Cardiac septum (tissue), 1 donor: Measurements from ENCODE around the gene FXYD5. TPM values are rescaled to one million over a fixed set of nuclear protein-coding genes. Genes with fewer than 3 reads are reported as not detected.
"Not testable (repeated sequence)": the region's sequence is repeated elsewhere in the genome, so short reads cannot be mapped to it uniquely, and the experiment has no call there.

Source experiments
- DNase-seq: peaks from one replicate; pipeline ENCODE4 v3.0.0-alpha.2; 2020; ENCODE audit warnings: low spot score
- intact Hi-C: fragments of 100-400 bp; cut with DNase I; formaldehyde crosslinking; loops from one replicate; pipeline ENCODE4 v1.14.0; 2022
- total RNA-seq: library from RNA; stranded (reverse); fragmentation: NEBNext Ultra II Directional; extraction: Animal tissue kit (Norgen Biotek cat#: 25700); gene quantifications from one replicate; pipeline ENCODE4 v1.2.1, GENCODE V29; 2021
- donor health status: DM: no; HTN: no; CAD: no.

FXYD5 gene
- total RNA-seq, 1 donor from 2014 or later, result 19.0 TPM

DNA sequence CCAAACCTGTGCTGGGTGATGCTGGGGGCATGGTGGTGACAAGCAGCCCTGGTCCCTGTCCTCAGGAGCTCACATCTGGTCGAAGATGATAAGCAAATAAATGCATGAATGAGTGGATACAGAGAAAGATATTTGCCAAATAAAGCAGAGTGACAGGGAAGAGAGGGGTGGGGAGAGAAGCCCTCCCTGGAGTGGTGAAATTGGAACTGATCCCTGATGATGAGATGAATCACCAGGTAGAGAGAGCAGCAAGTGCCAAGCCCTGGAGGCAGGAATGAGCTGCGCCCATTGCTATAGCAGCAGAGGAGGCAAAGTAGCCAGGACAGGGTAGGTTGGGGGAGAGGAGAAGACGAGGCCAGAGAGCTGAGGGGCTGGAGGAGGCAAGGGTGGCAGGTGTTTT is 13.7 kb downstream of the FXYD5 start:
- intact Hi-C loops, result no loop called here

DNA sequence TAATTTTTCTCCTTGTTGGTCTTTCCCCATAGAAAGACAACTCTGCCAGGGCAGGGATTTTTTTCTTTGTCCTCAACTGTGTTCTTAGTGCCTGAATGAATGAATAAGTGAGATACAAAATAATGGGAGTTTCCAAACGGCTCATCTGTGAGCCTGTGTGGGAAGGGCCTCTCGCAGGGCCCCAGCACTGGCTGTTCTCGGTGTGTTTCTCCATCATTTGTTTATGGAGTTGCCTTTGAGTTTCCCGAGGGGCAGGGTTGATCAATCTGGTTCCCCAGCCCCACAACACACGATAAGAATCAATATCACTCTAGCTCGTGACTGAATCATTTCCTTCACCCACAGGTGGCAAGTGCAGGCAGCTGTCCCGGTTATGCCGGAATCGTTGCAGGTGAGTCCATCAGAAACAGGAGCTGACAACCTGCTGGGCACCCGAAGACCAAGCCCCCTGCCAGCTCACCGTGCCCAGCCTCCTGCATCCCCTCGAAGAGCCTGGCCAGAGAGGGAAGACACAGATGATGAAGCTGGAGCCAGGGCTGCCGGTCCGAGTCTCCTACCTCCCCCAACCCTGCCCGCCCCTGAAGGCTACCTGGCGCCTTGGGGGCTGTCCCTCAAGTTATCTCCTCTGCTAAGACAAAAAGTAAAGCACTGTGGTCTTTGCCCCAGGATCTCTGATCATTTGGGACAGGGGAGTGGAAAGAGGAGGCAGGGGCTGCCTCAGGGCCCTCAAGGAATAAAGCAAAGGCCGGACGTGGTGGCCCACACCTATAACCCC is 14.9 kb downstream of the FXYD5 start:
- no peak for DNase-seq
- intact Hi-C loops, result no loop called here

More for the DNA sequence above, 13.7 kb downstream of the FXYD5 start:
- DNase-seq, result peak; percentile 41

DNA sequence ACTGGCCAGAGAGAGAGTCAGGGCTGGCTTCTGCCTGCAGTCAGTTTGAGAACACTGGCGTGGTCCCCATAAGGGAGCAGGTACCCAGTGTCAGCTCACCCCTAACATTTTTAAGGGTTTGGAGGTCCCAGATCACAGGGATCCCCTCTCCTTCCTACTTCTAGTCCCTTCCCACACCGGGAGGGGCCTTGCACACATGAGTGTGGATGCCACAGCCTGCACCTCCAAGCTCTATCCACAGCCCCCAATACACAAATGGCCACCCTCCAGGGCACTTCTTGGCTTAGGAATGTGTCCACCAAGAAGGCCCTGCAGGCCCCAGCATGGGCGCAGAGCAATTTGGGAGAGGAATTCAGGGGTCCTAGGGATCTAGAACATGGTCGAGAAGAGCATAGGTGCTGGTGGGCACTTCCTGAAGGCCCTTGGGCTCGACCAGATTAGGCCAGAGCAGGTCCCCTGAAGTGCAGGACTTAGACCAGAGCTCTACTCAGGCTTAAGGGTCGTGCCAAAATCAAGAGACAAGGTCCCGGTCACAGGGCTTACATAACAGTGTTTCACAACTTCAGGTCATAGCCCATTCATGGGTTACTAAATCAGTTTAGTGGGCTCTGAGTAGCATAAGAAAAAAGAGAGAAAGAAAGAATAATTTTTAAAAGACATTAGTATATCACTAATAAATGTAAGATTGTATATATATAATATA is 16.0 kb downstream of the FXYD5 start:
- intact Hi-C loops, result no loop called here
- DNase-seq, result no peak

DNA sequence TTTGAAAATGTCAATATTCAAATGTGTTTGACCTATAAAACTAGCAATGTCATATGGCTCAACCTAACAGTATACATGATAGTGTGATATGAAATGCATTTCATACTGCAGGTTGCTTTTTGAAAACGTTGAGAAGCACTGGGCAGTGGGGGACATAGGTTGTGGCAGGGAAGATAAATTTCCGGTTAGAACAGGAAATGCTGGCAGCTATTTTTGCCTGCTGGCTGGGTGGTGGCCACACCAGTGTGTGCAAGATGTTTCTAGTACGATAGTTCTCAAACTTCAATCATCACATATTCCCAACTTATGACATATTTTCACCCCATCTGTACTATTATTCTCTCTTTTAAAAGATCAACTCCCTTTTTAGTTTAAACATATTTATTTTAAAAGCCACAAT is 17.2 kb downstream of the FXYD5 start:
- no peak for DNase-seq
- intact Hi-C loops, result no loop called here

- no peak for DNase-seq
- intact Hi-C loops, result no loop called here
Observed at GRCh38 chr19:35174226-35174625, 19.7 kb downstream of the FXYD5 start.

DNA sequence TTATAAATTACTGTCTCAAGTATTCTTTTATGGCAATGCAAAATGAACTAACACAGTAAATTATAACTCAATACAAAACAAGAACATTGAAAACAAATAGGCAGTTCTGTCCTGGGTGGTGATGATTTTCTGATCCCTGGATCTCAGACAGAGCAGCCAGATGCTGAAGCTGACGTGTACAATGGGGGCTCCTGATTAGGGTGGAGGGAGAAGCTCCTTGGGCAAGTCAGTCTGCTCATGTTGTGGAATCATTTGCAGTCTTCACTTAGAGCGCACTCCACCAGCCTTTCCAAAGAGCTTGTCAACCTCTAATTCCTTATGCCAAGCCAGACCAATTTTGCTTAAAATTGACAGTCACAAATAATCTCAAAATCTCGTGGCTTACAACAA is 21.6 kb downstream of the FXYD5 start:
- intact Hi-C loops, result no loop called here
- no peak for DNase-seq

DNA sequence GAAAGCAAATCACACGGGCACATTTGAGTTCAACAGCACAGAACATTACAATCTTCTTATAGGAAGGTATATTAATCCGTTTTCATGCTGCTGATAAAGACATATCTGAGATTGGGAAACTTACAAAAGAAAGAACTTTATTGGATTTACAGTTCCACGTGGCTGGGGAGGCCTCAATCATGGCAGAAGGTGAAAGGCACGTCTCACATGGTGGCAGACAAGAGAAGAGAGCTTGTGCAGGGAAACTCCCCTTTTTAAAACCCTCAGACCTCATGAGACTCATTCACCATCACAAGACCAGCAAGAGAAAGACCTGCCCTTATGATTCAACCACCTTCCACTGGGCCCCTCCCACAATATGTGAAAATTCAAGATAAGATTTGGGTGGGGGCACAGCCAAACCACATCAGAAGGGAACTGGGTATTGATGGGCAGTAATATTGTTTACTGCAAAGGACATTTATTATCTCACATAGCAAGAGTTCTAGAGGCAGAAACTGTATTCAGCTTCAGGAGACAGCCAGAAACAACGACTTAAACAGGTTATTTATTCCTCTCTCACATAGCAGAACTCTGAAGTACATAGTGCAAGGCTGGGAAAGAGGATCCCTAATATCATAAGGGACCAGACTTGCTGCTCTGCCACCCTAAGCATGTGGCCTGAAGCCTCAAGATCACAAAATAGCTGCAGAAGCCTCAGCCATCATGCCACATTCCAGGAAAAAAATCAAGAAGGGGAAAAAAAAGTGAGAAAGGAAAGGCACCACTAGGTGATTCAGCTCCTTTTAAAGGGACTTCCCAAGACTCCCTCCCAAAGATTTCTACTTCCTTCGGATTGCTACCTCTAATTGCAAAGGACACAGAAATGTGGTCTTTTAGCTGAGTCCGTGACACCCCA is 23.1 kb downstream of the FXYD5 start:
- intact Hi-C loops, result no loop called here
- DNase-seq, result no peak

DNA sequence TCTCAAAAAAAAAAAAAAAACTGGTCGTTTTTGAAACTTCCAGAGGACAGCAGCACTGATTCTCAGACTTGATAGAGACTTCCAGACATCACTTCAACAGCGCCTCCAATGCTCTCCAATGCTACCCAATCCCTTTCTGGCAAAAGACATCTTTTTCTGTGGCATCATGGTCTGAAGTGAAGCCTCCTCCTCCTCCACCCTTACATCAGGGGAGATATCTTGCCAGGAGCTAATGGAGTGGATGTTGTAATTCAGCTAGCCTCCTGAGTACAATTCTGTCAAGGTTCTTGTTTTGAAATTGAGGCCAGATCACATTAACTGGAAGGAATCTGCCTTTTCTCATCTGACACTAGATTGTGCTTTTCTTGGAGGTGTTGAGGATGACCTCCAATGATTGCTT is 24.2 kb downstream of the FXYD5 start:
- intact Hi-C loops, result no loop called here
- no peak for DNase-seq

GRCh38 chr19:35179830-35180229 is 25.3 kb downstream of the FXYD5 start:
- no peak for DNase-seq
- intact Hi-C loops, result no loop called here

DNA sequence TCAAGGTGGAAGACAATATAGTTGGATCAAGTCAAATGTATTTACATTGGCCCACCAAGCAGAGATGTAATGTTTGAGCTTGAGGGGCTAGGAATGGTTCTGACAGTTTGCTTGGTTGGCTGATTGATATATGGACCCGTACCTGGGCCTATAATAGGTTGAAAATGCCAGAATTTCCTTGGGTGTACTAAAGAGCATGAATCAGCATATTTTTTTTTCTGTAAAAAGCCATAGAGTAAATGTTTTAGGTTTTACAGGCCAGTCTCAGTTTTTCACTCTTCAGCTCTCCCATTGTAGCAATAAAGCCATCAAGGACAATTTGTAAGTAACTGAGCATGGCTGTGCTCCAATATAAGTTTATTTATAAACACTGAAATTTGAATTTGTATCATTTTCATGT is 26.9 kb downstream of the FXYD5 start:
- intact Hi-C loops, result no loop called here
- no peak for DNase-seq

- intact Hi-C loops, result no loop called here
- no peak for DNase-seq
Observed at GRCh38 chr19:35184267-35184666, 29.7 kb downstream of the FXYD5 start.

- no peak for DNase-seq
- intact Hi-C loops, result no loop called here
Observed at GRCh38 chr19:35184884-35185283, 30.3 kb downstream of the FXYD5 start.

DNA sequence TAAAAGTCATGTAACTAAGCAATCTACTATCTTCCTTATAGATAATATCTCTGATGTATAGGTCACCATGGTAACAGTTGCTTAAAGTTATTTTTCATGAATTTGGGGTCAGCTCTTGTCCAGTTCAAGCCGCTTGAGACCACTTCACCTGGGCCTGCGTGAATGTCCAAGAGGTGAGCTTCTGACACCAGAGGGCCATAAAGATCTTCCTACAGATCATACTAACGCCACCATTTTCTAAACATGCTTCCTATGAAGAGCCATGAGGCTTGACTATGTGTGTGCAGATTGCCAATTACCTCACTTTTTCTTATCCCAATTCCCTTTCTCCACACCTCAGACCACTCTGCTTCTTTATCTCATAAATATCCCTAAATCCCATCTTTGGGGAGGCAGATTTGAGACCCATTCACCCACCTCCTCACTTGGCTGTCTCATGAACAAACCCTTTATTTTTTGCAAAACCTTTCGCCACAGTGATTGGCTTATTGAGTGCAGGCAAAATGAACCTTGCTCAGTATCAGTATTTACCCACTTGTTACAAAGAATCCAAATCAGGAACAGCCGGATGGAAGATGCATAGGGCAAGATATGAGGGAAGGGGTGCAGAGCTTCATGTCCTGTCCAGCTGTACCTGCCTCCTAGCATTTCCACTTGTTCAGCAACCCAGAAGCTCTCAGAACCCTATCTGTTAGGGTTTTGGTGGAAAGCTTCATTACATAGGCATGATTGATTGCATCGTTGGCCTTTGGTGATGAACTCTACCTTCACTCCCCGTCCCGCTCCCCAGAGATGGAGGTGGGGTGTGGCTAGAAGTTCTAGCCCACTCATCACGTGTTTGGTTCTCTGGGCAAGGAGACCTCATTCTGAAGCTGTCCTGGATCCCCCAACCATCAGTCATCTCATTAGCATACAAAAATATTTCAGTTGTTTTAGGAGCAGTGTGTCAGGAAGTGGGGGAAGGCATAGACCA is 39.8 kb downstream of the FXYD5 start:
- no peak for DNase-seq
- intact Hi-C loops, result no loop called here

DNA sequence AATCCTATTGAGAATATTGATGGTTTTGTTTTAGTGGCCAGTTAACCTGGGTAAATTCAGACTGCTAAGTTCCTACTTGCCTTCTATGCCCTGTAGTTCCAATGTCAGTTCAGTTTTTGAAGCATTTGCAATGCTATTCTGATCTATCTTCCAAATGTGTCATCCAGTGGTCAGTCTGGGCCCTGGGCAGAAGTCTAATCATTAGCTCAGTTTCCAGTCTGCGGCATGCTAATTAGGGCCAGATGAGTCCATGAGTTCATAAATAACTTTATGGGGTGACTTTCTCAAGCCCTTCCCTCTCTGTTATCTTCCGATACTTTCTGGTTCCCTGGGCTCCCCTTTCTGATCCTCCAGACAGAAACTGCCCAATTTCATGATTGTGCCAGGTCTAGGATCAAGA is 41.3 kb downstream of the FXYD5 start:
- DNase-seq, result no peak
- intact Hi-C loops, result no loop called here

- DNase-seq, result not testable (repeated sequence)
Observed at GRCh38 chr19:35196861-35197260, 42.3 kb downstream of the FXYD5 start.

GRCh38 chr19:35199481-35199880 is 44.9 kb downstream of the FXYD5 start:
- DNase-seq, result no peak
- intact Hi-C loops, result no loop called here

More at GRCh38 chr19:35196861-35197260, 42.3 kb downstream of the FXYD5 start:
- intact Hi-C loops, result not testable (repeated sequence)

DNA sequence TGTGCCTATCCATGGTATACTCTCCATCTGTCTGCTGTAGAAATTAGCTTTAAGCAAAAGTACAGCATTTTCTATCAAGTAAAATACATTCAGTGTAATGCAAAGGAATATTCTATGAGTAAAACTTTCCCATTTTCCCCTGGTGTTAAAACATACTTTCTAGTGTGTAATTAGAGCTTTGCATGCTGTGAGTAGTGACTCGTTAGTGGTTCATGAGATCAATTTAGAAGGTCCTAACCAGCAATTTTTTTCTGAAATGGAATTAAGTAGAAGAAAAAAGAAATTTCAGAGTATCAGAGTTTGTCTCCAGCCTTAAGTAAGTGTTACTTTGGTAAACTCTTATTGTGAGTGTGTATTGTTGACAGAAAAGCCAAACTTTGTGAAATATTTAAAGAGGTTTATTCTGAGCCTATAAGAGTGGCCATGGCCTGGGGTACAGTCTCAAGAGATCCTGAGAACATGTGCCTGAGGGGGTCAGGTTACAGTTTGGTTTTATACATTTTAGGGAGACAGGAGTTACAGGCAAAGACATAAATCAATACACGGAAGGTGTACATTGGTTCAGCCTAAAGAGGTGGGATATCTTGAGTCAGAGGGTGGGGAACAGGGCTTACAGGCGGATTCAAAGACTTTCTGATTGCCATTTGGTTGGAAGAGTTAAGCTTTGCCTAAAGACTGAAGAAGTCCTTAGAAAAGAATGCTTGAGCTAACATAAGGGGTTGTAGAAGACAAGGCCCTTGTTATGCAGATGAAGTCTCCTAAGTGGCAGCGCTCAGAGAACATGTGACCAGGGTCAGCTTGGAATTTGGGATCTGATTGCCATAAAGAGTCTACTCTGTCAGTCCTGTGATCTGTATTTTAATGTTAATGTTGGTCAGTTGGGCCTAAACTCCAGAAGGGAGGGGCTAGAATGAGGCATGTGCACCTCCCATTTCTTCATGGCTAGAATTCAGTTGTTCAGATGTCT is 48.5 kb downstream of the FXYD5 start:
- no peak for DNase-seq
- intact Hi-C loops, result no loop called here
